GM10847 (cell line): ENCODE results near the gene TNF.

Experiments
- POLR2A ChIP-seq: IDR thresholded peaks from 2 replicates; pipeline ENCODE4 v1.6.1; 2011; ENCODE audit not compliant: insufficient read length; ENCODE audit errors: extremely low read depth

The TNF gene

DNA sequence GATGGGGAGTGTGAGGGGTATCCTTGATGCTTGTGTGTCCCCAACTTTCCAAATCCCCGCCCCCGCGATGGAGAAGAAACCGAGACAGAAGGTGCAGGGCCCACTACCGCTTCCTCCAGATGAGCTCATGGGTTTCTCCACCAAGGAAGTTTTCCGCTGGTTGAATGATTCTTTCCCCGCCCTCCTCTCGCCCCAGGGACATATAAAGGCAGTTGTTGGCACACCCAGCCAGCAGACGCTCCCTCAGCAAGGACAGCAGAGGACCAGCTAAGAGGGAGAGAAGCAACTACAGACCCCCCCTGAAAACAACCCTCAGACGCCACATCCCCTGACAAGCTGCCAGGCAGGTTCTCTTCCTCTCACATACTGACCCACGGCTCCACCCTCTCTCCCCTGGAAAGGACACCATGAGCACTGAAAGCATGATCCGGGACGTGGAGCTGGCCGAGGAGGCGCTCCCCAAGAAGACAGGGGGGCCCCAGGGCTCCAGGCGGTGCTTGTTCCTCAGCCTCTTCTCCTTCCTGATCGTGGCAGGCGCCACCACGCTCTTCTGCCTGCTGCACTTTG, at the start of gene TNF:
TNF (plus strand) TSS at position 231 of the 567 bp plus-strand sequence; CDS start at position 408, 177 bp downstream.
- peak; percentile 99 for TF ChIP-seq POLR2A

DNA sequence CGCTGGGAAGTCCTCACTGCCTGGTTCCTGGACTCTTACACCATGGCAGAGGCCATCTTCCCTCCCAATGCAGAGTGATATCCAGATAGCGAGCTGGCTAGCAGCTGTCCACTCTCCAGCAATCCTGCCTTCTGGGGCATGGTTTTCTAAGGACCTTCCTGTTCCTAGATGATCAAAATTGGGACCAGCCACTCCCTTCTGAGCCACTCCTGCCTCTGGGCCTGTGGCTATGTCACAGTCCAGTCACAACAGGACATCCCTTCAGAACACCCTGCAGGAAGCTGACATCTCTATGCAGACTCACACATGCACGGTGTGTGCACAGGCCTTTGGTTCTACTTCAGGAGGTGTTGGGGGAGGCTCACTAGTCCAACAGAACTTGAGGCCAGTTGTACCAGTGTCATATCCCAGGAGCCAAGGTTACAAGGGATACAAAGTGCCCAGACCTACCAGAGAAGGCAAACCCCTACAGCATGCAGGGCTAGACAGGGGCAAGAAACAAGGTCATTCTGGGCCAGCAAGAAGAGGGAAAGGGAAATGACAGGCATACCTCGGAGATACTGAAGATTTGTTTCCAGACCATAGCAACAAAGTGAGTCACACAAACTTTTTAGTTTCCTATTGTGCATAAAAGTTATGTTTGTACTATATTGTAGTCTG, 49.3 kb upstream of the TNF start:
- TF ChIP-seq POLR2A: no peak

DNA sequence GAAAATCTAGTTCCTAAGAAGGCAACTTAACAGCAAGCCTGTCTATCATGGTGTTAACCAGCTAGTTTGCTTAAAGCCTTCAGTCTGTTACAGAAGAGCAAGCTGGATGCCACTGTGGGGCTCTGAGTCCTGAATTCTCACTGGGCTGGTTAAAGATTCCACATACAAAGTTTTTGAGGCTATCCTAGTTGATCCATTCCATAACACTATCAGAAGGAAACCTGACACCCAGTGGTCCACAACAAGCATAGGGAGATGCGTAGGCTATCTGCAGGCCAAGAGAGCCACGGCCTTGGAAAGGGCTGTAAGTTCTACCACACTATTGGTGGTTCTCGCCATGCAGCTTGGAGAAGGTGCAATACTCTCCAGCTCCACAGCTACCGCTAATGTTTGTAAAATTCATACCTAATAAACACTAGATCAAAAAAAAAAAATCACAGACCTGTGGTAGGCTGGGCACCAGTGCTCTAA, 47.0 kb upstream of the TNF start:
- no peak for TF ChIP-seq POLR2A

DNA sequence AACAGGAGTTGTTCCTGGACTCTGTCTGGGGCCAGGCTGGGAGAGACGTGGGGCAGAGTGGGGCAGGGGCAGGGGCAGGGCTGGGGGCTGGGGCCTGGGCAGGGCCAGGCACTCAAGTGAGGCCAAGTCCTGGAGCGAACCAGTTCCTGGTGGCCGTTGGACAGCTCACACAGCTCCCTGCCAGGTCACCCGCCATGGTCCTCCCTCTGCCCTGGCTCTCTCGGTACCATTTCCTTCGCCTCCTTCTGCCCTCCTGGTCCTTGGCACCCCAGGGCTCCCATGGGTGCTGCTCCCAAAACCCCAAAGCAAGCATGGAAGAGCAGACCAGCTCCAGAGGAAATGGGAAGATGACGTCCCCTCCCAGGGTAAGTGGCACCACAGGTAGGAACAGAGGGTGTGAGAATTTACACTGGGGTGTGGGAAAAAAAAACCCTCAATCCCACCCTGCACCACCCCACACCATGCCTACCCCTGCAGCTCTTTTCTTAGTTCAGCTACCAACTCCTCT, 46.5 kb upstream of the TNF start, which contains the start of gene MCCD1:
MCCD1 (plus strand) TSS at position 142 of the 508 bp plus-strand sequence; CDS start at position 195, 53 bp downstream.
- peak; percentile 19 for TF ChIP-seq POLR2A

DNA sequence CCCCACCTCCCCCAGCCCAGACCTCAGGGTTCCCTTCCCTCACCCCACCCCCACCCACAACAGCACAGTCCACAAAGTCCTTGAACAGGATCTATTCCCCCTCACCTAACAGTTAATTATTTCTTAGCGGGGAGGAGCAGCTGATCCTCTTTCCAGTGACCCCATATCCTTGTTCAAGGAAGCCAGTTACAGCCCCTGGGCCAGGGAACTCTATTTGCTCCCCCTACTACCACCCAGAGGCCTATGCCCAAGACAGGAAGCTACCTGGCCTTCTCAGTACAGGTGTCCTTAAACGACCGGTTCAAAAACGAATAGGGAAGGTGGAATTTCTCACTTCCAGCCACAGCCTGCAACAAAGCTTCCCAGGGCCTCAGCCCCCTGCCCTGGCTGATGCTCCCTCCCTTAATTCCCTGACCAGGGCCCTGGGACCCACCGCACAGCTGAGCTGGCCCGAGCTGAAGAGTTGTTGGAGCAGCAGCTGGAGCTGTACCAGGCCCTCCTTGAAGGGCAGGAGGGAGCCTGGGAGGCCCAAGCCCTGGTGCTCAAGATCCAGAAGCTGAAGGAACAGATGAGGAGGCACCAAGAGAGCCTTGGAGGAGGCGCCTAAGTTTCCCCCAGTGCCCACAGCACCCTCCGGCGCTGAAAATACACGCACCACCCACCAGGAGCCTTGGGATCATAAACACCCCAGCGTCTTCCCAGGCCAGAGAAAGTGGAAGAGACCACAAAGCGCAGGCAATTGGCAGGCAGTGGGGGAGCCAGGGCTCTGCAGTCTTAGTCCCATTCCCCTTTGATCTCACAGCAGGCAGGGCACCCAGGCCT, 45.8 kb upstream of the TNF start:
- TF ChIP-seq POLR2A: no peak

DNA sequence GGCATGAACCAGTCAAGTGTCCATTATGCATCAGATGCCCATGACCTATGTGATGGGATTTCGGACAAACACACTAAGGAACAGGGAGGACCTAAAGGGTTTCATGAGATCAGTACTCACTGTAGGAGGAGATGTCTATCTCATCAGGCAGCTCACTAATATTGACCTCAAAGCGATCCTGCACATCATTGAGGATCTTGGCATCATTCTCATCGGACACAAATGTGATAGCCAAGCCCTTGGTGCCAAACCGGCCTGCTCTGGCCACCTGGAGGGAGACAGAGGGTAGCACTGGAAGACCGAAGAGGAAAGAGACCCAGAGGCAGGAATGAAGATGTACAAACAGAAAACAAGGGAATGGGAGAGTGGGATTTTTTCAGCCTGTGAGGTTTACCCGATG, 44.7 kb upstream of the TNF start:
- no peak for TF ChIP-seq POLR2A

DNA sequence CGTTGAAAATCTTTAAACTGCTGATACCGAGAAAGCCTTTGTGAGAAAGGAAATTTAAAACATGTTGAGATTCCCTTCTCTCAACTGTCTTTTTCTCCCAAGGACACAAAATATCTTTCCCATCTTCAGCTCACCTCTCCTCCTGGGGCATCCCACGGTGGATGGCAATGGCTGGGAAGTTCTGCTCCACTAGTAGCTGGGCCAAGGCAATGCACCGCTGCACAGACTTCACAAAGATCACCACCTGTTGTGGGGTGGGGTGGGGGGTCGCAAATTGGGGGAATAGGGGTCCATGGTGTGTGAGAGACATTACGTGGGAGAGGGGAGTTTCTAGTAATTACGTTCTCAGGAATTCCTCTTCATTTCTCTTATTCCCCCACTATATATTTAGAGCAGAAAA, 44.2 kb upstream of the TNF start:
- TF ChIP-seq POLR2A: no peak

DNA sequence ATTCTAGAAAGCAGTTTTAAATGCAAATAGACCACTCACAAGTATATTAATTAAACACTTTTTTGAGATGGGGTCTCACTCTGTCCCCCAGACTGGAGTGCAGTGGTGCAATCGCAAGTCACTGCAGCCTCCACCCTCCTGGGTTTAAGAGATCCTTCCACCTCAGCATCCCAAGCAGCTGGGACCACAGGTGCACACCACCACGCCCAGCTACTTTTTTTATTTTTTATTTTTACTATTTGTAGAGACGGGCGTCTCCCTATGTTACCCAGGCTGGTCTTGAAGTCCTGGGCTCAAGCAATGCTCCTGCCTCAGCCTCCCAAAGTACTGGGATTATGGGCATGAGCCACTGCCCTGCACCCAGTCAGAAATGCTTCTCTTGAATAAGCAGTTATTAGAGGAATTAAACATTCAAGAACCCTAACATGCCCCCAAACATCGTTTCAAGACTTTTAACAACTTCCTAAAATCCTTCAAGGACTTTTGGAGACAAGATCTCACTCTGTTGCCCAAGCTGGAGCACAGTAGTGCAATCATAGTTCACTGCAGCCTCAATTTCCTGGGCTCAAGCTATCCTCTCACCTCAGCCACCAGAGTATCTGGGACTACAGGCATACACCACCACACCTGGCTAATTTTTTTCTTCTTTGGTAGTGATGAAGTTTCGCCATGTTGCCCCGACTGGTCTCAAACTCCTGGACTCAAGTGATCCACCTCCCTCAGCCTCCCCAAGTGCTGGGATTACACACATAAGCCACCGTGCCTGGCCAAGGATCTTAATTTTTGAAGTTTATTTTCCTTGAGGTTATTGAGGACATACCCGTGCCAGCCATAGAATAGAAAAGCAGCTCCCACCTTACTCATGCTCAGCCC, 43.4 kb upstream of the TNF start:
- no peak for TF ChIP-seq POLR2A

DNA sequence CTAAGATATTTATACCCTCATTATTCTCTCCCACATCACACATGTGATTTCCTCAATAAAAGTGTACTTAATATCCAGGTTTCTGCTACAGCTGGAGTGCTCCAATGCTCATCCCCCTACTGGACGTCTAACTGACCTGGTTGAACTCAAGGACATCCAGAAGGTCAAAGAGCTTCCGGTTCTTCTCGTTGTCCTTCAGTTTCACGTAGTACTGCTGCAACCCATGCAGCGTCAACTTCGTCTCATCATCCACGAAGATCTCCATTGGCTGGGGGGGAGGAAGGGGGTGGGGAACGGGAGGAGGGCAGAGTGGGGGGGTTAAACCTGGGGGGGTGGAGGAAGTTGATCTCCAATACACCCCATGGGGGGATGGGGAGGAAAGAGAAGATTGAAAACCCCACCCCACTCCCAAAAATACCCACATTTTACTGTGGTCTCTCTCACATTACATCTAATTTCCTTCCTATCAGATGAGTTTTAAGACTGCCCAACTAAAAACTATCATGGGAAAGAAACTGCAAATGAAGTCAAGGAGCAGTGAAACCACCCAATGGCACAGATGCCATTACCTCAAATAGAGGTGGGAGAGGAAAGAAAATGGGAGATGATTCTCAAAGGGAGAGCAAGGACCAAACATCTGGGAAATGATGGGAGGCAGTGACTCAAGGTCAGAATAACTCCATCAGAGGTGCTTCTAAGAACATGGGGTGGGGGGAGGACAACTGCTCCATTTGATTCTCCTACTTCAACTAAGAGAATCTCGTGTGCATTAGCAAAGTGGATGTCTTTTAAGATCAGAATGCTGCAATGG, 42.5 kb upstream of the TNF start:
- no peak for TF ChIP-seq POLR2A

DNA sequence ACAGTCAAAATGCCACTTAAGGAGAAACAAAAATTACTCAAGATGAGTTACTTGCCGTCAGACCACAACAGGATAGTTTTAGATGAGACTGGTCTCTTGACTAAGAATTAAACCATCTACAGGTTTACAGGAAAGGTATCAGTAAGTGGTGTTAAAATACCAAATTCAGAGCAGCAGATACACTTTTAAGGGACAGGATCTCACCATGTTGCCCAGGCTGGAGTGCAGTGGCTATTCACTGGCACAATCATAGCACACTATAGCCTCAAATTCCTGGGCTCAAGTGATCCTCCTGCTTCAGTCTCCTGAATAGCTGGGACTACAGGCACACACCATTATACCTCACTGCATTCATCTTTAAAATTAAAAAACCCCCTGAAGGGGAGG, 41.9 kb upstream of the TNF start:
- TF ChIP-seq POLR2A: no peak

DNA sequence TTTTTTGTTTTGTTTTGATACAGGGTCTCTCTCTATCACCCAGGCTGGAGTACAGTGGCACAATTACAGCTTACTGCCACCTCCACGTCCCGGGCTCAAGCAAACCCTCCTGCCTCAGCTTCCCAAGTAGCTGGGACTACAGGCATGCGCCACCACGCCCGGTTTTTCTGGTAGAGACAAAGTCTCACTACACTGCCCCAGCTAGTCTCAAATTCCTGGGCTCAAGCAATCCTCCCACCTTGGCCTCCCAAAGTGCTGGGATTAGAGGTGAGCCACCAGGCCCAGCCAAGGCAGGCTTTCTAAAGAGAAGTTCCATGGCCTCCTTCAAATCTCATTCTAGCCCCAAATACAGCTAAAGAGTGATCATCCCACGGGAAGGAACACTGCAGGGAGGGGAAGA, 41.4 kb upstream of the TNF start:
- TF ChIP-seq POLR2A: no peak

DNA sequence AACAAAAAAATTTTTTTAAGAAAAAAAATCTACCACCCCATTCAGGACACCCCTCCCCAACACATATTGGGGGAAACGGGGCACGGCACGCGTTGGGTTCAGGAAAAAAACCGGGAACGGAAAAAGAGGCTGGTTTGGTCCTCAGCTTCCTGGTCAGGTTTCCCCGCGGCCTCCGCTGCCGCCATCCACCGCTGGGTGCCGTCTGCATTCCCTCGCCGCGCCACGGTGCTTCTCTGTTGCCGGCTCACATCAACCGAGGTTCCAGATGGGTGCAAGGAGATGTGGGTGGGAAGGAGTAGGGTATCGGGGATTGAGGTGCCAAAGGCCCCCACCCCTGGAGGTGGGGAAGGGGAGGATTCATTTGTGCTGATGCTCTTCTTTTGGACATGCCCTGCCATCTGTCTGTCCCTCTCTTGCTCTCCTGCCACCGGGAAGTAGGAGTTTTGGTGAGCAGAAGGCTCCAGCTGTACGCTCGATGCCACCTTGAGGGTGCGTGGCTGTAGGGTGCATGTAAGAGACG, 40.8 kb upstream of the TNF start:
- no peak for TF ChIP-seq POLR2A

DNA sequence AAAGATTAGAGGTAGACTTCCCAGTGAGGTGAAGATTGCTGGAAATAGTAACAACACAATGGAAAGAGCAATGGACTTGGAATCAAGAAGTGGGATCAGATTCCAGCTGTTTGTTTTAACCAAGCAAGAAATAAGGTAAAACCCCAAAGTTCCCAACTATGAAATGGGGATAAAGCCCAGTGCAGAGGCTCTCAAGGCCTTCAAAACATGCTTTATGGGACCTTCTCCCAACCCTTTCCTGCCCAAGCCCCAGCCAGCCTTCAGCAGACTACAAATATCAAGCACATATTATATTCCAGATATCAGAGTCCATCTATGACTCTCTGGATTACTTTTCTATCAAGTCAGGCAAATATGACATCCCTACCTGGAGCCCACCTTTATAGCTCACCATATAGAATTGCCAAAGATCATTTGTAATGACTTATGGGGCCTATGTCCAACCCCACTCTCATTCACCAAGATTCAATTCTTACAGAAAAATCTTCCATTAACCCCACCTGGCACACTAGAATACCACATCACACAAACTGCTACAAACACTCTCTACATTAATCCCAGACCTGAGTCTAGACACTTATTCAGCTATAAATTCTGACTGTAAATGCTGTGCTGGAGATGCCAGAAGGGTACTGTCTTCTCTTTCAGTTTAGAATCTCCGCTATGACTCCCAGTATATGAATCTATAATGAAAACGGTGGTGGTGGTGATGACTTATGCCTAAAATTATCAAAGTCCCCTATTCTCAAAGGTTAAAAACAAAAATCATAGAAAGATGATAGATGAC, 39.6 kb upstream of the TNF start:
- no peak for TF ChIP-seq POLR2A

DNA sequence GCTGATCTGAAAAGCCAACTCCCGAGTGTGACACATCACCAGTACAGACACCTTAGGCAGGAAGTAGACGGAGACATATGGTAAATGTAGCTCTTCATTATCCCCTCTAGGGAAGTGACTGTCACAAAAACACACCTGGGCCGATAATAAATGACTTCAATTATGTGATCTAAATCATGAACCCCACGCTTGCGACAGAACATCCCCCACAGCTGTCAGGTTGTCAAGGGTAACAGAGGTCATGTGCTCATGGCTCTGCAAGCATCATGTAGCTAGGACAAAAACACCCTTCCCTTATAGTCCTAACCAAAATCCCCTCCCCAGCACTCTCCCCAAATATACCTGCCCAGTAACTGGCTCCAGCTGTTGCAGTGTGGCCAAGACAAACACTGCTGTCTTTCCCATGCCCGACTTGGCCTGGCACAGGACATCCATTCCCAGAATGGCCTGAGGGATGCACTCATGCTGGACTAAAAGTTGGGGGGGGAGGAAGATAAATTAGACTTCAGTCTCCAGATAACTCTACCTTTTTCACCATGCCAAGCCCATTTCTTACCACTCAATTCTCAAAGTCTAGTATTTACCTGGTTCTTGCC, 36.5 kb upstream of the TNF start:
- TF ChIP-seq POLR2A: no peak
